SU-DHL-6 (cell line): ENCODE data around the gene KIF11.

ENCODE experiments used
- H2AFZ ChIP-seq: fragments of 200-600 bp; sonication (generic); 2 replicates; pipeline ENCODE4 v1.6.1; 2014; ENCODE audit warnings: low read depth, mild to moderate bottlenecking, moderate library complexity, mixed read lengths, antibody characterized with exemption, low read length; ENCODE audit not compliant: severe bottlenecking
- H3F3A ChIP-seq: fragments of 200-600 bp; shearing (Covaris generic); 2 replicates; pipeline ENCODE4 v1.6.0; 2016; ENCODE audit warnings: antibody characterized with exemption, mild to moderate bottlenecking; ENCODE audit not compliant: insufficient read depth
- H3K27ac ChIP-seq: fragments of 200-600 bp; sonication (generic); 2 replicates; pipeline ENCODE4 v1.5.1; 2016; ENCODE audit warnings: low read depth, mild to moderate bottlenecking, low read length, moderate library complexity, mixed read lengths
- H3K27me3 ChIP-seq: fragments of 200-600 bp; sonication (generic), shearing (Covaris generic); 2 replicates; pipeline ENCODE4 v1.6.0; 2014; ENCODE audit warnings: mild to moderate bottlenecking, low read length
- H3K36me3 ChIP-seq: fragments of 200-600 bp; sonication (generic); 2 replicates; pipeline ENCODE4 v1.6.1; 2014; ENCODE audit warnings: mild to moderate bottlenecking, low read length, mixed read lengths
- H3K4me2 ChIP-seq: fragments of 300-600, 200-600 bp; shearing (Covaris generic), sonication (generic); 2 replicates; pipeline ENCODE4 v1.6.0; 2014; ENCODE audit warnings: low read length, low read depth, mild to moderate bottlenecking; ENCODE audit not compliant: poor library complexity, severe bottlenecking
- H3K4me3 ChIP-seq: fragments of 200-600 bp; sonication (generic); 2 replicates; pipeline ENCODE4 v1.5.1; 2014; ENCODE audit warnings: antibody characterized with exemption, low read length, mild to moderate bottlenecking, mixed read lengths; ENCODE audit not compliant: insufficient read depth, poor library complexity, severe bottlenecking
- H3K79me2 ChIP-seq: fragments of 200-600 bp; sonication (generic); 2 replicates; pipeline ENCODE4 v1.6.1; 2014; ENCODE audit warnings: mild to moderate bottlenecking, low read length, moderate library complexity; ENCODE audit not compliant: insufficient read depth
- H3K9ac ChIP-seq: fragments of 200-600 bp; sonication (generic); 2 replicates; pipeline ENCODE4 v1.7.0; 2014; ENCODE audit warnings: mild to moderate bottlenecking, low read length
- H3K9me2 ChIP-seq: fragments of 200-600 bp; sonication (generic); replicated peaks from 2 replicates; pipeline ENCODE4 v1.6.1; 2014; ENCODE audit warnings: low read length; ENCODE audit not compliant: insufficient read depth
- H3K9me3 ChIP-seq: fragments of 200-600 bp; sonication (generic); 2 replicates; pipeline ENCODE4 v1.6.1; 2014; ENCODE audit warnings: low read length, mixed read lengths; ENCODE audit not compliant: insufficient read depth
- H4K20me1 ChIP-seq: fragments of 200-600 bp; sonication (generic); 2 replicates; pipeline ENCODE4 v1.6.1; 2014; ENCODE audit warnings: low read depth, mild to moderate bottlenecking, antibody characterized with exemption, low read length, moderate library complexity, mixed read lengths
- CTCF ChIP-seq: fragments of 200-600 bp; sonication (generic); IDR thresholded peaks from one replicate; pipeline ENCODE4 v1.5.1; 2017; ENCODE audit warnings: antibody characterized with exemption, mild to moderate bottlenecking, low read length, moderate library complexity; ENCODE audit not compliant: insufficient read depth, poor library complexity, severe bottlenecking
- EZH2phosphoT487 ChIP-seq: fragments of 200-600 bp; sonication (generic), shearing (Covaris generic); conservative IDR thresholded peaks from 2 replicates; pipeline ENCODE4 v1.6.1; 2018; ENCODE audit warnings: mild to moderate bottlenecking, antibody characterized with exemption, low read length, moderate library complexity, mixed read lengths

The KIF11 gene

GRCh38 chr10:92662848-92663247 lies 69.9 kb downstream of the KIF11 start:
- Histone ChIP-seq H3K79me2 (no peaks in the 10 kb centered on the region), H3K27me3 (no peaks in the 10 kb centered on the region), H3K36me3 (no peaks in the 10 kb centered on the region), H3K4me3 (no peak overlapping the region), H4K20me1 (no peaks in the 10 kb centered on the region), H3K9me2 (no peaks in the 10 kb centered on the region), H3K4me2 (no peak overlapping the region), H3K9me3 (0 out of 2 replicates have a peak, but pooled peaks cover 8% of the 10 kb centered on the region), H2AFZ (no peak overlapping the region), H3K9ac (no peak overlapping the region), H3F3A (peaks cover 10% of the 10 kb centered on the region; the same call in 1 of the 2 replicates), H3K27ac (no peak overlapping the region)
- TF ChIP-seq CTCF (no peak), EZH2phosphoT487 (no peak)

GRCh38 chr10:92664322-92664721 lies 71.4 kb downstream of the KIF11 start:
- Histone ChIP-seq H3K4me2 (no peak overlapping the region), H3K9me2 (no peaks in the 10 kb centered on the region), H3K27ac (no peak overlapping the region), H3K27me3 (no peaks in the 10 kb centered on the region), H3K79me2 (no peaks in the 10 kb centered on the region), H3K4me3 (no peak overlapping the region), H3K9me3 (0 out of 2 replicates have a peak, but pooled peaks cover 8% of the 10 kb centered on the region), H3K9ac (no peak overlapping the region), H4K20me1 (no peaks in the 10 kb centered on the region), H2AFZ (no peak overlapping the region), H3K36me3 (no peaks in the 10 kb centered on the region), H3F3A (peaks cover 8% of the 10 kb centered on the region; the same call in 1 of the 2 replicates)
- TF ChIP-seq EZH2phosphoT487 (no peak), CTCF (no peak)

GRCh38 chr10:92667078-92667477 lies 74.1 kb downstream of the KIF11 start:
- Histone ChIP-seq H3K4me2 (no peak overlapping the region), H3K27ac (no peak overlapping the region), H2AFZ (no peak overlapping the region), H3K9me2 (no peaks in the 10 kb centered on the region), H3K36me3 (no peaks in the 10 kb centered on the region), H4K20me1 (no peaks in the 10 kb centered on the region), H3K4me3 (no peak overlapping the region), H3K9ac (no peak overlapping the region), H3F3A (no peaks in the 10 kb centered on the region), H3K9me3 (0 out of 2 replicates have a peak, but pooled peaks cover 8% of the 10 kb centered on the region), H3K79me2 (no peaks in the 10 kb centered on the region), H3K27me3 (no peaks in the 10 kb centered on the region)
- no peak for TF ChIP-seq EZH2phosphoT487
- TF ChIP-seq CTCF: no peak
